ENCODE data around the gene IRAK3. TPM values are rescaled to one million over a fixed set of nuclear protein-coding genes. Genes with fewer than 3 reads are reported as not detected.

IRAK3 gene
- total RNA-seq, 1 experiment from 2014 or later = 0.70 TPM

DNA sequence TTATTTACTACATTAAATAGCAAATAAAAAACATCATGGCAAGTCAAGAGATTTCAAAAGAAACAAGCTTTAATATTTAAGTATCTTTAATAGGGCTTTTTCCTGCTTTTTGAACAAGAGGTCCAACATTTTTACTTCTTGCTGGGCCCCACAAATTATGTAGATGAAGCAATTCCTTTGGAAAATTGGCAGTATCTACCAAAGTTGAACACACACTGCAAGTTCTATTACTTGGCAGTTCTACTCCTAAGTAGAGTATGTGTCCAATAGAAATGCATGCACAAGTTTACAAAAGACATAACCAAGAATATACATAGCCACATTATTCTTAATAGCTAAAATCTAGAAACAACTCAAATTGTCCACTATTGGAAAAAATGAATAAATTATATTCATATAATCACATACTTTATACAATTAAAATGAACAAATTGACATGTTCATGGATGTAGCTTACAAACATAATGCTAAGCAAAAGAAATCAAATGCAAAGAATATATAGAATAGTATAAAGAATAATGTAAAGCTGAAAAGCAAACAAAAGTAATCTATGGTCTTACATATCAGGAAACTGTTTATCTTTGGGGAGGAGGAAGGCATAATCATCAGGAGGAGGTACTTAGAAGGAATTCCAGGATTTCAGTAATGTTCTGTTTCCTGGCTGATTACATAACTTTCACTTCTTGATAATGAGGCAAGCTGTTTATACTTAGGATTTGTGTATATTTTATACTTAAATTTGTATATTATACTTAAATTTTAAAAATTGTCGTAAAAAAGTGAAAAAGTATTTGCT, 12.7 kb upstream of the IRAK3 start:
- DNase-seq (ENCODE audit: low spot score) (no peak), ATAC-seq (no peak)
- peaks cover 9% of the 10 kb centered on the region for H3K36me3 Mint-ChIP-seq
- ChIA-PET CTCF (interaction anchor here (0.7 kb wide), 1 partner anchor 18 kb away, joined by 3 read pairs; no protein-coding TSS in a partner anchor), POLR2A (no interaction called here)
- TF ChIP-seq OVOL2 (CRISPR knock-in tag; IDR thresholded peaks at IDR 0.05; ENCODE audit: borderline replicate concordance) (no peak), IRF2 (CRISPR knock-in tag; IDR thresholded peaks at IDR 0.05; ENCODE audit: borderline replicate concordance, low read depth) (no peak), NR3C1 (CRISPR knock-in tag; conservative IDR thresholded peaks at IDR 0.05; ENCODE audit: low read depth) (no peak), JAZF1 (CRISPR knock-in tag; IDR thresholded peaks at IDR 0.05) (no peak), CREM (CRISPR knock-in tag; IDR thresholded peaks at IDR 0.05) (no peak)
- peaks cover 12% of the 10 kb centered on the region for H3K9me3 Mint-ChIP-seq
- no peak overlapping the region for H3K4me3 Mint-ChIP-seq
- no peaks in the 10 kb centered on the region for H3K4me1 Mint-ChIP-seq
- no peak overlapping the region for H3K27ac Mint-ChIP-seq
- peaks cover 10% of the 10 kb centered on the region; the same call in 1 of the 2 replicates for H3K27me3 Mint-ChIP-seq (ENCODE audit: low read depth)

DNA sequence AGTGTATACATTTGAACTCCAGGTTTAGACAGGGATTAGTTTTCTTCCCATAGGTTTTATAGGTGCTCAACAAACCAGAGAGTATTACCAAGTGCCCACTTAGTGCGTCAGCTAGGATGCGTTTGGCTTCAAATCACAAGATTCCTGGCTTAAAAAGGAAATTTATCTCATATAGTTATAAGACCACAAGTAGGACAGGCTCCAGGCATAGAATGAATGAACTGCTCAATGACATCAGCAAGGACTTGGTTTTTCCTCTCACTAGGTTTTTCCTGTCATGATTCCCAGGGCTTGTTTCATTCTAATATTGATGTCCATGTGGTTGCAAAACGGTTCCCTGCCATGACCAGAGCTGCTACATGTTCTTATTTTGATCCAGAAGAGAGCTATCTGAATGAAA, 6.1 kb upstream of the IRAK3 start:
- H3K4me3 Mint-ChIP-seq = no peak overlapping the region
- POLR2A ChIA-PET = interaction anchor here (0.5 kb wide), 2 partner anchors 31 to 698 kb away, joined by 3 to 4 read pairs; no protein-coding TSS in a partner anchor
- CTCF ChIA-PET = interaction anchor here (1.9 kb wide), 1 partner anchor 14 kb away, joined by 6 read pairs; no protein-coding TSS in a partner anchor
- H3K9me3 Mint-ChIP-seq = peaks cover 7% of the 10 kb centered on the region
- peaks cover 2% of the 10 kb centered on the region; the same call in 1 of the 2 replicates for H3K36me3 Mint-ChIP-seq
- ATAC-seq (no peak), DNase-seq (ENCODE audit: low spot score) (no peak)
- peaks cover 47% of the 10 kb centered on the region for H3K27me3 Mint-ChIP-seq (ENCODE audit: low read depth)
- H3K27ac Mint-ChIP-seq = no peak overlapping the region
- H3K4me1 Mint-ChIP-seq = no peaks in the 10 kb centered on the region
- TF ChIP-seq, protein P1, sequence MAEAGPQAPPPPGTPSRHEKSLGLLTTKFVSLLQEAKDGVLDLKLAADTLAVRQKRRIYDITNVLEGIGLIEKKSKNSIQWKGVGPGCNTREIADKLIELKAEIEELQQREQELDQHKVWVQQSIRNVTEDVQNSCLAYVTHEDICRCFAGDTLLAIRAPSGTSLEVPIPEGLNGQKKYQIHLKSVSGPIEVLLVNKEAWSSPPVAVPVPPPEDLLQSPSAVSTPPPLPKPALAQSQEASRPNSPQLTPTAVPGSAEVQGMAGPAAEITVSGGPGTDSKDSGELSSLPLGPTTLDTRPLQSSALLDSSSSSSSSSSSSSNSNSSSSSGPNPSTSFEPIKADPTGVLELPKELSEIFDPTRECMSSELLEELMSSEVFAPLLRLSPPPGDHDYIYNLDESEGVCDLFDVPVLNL (CRISPR knock-in tag; IDR thresholded peaks at IDR 0.05; ENCODE audit: borderline replicate concordance, low read depth) = no peak
- TF ChIP-seq, protein P2, sequence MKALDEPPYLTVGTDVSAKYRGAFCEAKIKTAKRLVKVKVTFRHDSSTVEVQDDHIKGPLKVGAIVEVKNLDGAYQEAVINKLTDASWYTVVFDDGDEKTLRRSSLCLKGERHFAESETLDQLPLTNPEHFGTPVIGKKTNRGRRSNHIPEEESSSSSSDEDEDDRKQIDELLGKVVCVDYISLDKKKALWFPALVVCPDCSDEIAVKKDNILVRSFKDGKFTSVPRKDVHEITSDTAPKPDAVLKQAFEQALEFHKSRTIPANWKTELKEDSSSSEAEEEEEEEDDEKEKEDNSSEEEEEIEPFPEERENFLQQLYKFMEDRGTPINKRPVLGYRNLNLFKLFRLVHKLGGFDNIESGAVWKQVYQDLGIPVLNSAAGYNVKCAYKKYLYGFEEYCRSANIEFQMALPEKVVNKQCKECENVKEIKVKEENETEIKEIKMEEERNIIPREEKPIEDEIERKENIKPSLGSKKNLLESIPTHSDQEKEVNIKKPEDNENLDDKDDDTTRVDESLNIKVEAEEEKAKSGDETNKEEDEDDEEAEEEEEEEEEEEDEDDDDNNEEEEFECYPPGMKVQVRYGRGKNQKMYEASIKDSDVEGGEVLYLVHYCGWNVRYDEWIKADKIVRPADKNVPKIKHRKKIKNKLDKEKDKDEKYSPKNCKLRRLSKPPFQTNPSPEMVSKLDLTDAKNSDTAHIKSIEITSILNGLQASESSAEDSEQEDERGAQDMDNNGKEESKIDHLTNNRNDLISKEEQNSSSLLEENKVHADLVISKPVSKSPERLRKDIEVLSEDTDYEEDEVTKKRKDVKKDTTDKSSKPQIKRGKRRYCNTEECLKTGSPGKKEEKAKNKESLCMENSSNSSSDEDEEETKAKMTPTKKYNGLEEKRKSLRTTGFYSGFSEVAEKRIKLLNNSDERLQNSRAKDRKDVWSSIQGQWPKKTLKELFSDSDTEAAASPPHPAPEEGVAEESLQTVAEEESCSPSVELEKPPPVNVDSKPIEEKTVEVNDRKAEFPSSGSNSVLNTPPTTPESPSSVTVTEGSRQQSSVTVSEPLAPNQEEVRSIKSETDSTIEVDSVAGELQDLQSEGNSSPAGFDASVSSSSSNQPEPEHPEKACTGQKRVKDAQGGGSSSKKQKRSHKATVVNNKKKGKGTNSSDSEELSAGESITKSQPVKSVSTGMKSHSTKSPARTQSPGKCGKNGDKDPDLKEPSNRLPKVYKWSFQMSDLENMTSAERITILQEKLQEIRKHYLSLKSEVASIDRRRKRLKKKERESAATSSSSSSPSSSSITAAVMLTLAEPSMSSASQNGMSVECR (CRISPR knock-in tag; IDR thresholded peaks at IDR 0.05; ENCODE audit: borderline replicate concordance) = no peak
- TF ChIP-seq, protein P3, sequence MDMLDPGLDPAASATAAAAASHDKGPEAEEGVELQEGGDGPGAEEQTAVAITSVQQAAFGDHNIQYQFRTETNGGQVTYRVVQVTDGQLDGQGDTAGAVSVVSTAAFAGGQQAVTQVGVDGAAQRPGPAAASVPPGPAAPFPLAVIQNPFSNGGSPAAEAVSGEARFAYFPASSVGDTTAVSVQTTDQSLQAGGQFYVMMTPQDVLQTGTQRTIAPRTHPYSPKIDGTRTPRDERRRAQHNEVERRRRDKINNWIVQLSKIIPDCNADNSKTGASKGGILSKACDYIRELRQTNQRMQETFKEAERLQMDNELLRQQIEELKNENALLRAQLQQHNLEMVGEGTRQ (CRISPR knock-in tag; IDR thresholded peaks at IDR 0.05) = no peak
- TF ChIP-seq ZNF671 (CRISPR knock-in tag; IDR thresholded peaks at IDR 0.05) (no peak), ZNF423 (CRISPR knock-in tag; IDR thresholded peaks at IDR 0.05) (no peak), ZBTB21 (CRISPR knock-in tag; IDR thresholded peaks at IDR 0.05; ENCODE audit: borderline replicate concordance) (no peak), NFE2L1 (CRISPR knock-in tag; IDR thresholded peaks at IDR 0.05) (no peak), ZNF219 (CRISPR knock-in tag; IDR thresholded peaks at IDR 0.05; ENCODE audit: borderline replicate concordance) (no peak), ZNF317 (CRISPR knock-in tag; IDR thresholded peaks at IDR 0.05; ENCODE audit: borderline replicate concordance, low read depth) (no peak), IRF2 (CRISPR knock-in tag; IDR thresholded peaks at IDR 0.05; ENCODE audit: borderline replicate concordance, low read depth) (no peak), GRHL2 (CRISPR knock-in tag; IDR thresholded peaks at IDR 0.05; ENCODE audit: insufficient replicate concordance, severe bottlenecking) (no peak), MXD4 (CRISPR knock-in tag; IDR thresholded peaks at IDR 0.05; ENCODE audit: borderline replicate concordance) (no peak), ZNF416 (CRISPR knock-in tag; IDR thresholded peaks at IDR 0.05) (no peak)
- TF ChIP-seq, protein P4, sequence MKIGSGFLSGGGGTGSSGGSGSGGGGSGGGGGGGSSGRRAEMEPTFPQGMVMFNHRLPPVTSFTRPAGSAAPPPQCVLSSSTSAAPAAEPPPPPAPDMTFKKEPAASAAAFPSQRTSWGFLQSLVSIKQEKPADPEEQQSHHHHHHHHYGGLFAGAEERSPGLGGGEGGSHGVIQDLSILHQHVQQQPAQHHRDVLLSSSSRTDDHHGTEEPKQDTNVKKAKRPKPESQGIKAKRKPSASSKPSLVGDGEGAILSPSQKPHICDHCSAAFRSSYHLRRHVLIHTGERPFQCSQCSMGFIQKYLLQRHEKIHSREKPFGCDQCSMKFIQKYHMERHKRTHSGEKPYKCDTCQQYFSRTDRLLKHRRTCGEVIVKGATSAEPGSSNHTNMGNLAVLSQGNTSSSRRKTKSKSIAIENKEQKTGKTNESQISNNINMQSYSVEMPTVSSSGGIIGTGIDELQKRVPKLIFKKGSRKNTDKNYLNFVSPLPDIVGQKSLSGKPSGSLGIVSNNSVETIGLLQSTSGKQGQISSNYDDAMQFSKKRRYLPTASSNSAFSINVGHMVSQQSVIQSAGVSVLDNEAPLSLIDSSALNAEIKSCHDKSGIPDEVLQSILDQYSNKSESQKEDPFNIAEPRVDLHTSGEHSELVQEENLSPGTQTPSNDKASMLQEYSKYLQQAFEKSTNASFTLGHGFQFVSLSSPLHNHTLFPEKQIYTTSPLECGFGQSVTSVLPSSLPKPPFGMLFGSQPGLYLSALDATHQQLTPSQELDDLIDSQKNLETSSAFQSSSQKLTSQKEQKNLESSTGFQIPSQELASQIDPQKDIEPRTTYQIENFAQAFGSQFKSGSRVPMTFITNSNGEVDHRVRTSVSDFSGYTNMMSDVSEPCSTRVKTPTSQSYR (CRISPR knock-in tag; IDR thresholded peaks at IDR 0.05) = no peak
- TF ChIP-seq, protein P5, sequence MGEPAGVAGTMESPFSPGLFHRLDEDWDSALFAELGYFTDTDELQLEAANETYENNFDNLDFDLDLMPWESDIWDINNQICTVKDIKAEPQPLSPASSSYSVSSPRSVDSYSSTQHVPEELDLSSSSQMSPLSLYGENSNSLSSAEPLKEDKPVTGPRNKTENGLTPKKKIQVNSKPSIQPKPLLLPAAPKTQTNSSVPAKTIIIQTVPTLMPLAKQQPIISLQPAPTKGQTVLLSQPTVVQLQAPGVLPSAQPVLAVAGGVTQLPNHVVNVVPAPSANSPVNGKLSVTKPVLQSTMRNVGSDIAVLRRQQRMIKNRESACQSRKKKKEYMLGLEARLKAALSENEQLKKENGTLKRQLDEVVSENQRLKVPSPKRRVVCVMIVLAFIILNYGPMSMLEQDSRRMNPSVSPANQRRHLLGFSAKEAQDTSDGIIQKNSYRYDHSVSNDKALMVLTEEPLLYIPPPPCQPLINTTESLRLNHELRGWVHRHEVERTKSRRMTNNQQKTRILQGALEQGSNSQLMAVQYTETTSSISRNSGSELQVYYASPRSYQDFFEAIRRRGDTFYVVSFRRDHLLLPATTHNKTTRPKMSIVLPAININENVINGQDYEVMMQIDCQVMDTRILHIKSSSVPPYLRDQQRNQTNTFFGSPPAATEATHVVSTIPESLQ (CRISPR knock-in tag; IDR thresholded peaks at IDR 0.05) = no peak
- TF ChIP-seq, protein P6, sequence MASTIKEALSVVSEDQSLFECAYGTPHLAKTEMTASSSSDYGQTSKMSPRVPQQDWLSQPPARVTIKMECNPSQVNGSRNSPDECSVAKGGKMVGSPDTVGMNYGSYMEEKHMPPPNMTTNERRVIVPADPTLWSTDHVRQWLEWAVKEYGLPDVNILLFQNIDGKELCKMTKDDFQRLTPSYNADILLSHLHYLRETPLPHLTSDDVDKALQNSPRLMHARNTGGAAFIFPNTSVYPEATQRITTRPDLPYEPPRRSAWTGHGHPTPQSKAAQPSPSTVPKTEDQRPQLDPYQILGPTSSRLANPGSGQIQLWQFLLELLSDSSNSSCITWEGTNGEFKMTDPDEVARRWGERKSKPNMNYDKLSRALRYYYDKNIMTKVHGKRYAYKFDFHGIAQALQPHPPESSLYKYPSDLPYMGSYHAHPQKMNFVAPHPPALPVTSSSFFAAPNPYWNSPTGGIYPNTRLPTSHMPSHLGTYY (CRISPR knock-in tag; IDR thresholded peaks at IDR 0.05) = no peak
